Upper lobe of left lung (tissue), 6 donors: Measurements from ENCODE around the gene GMDS. TPM values are rescaled to one million over a fixed set of nuclear protein-coding genes. Genes with fewer than 3 reads are reported as not detected.

Experiments used
- ATAC-seq, 2 donors: fragments of 200-7000 bp; cut with Tn5 transposase; one replicate each; pipeline ENCODE4 v1.9.1; 2022; ENCODE audit warnings: mild to moderate bottlenecking in 2 of 2, moderate library complexity in 2 of 2; ENCODE audit not compliant: low FRiP score in 2 of 2
- DNase-seq, 2 donors: peaks; one replicate each; pipeline ENCODE4 v3.0.0-alpha.2; 2019 to 2020
- H3K27ac ChIP-seq, 4 donors: fragments of 200-600 bp; sonication (generic); one replicate each; pipeline ENCODE4 v1.5.1; 2016 to 2019
- H3K27me3 ChIP-seq, 4 donors: fragments of 200-600 bp; sonication (generic); one replicate each; pipeline ENCODE4 v1.5.1; 2017 to 2019
- H3K36me3 ChIP-seq, 4 donors: fragments of 200-600 bp; sonication (generic); one replicate each; pipeline ENCODE4 v1.5.1; 2016 to 2019
- H3K4me1 ChIP-seq, 4 donors: fragments of 200-600 bp; sonication (generic); one replicate each; pipeline ENCODE4 v1.5.1; 2018 to 2019
- H3K4me3 ChIP-seq, 4 donors: fragments of 200-600 bp; sonication (generic); one replicate each; pipeline ENCODE4 v1.5.1; 2017 to 2019; ENCODE audit warnings: mild to moderate bottlenecking in 2 of 4, moderate library complexity in 1 of 4
- H3K9me3 ChIP-seq, 4 donors: fragments of 200-600 bp; sonication (generic); one replicate each; pipeline ENCODE4 v1.5.1; 2018 to 2019
- CTCF ChIP-seq, 6 experiments: fragments of 450-650 bp in 4 of 6; fragments of 200-600 bp in 2 of 6; sonication (generic) in 2 of 6; IDR thresholded peaks; one replicate each; pipeline ENCODE4 v1.5.1; 2016 to 2019; ENCODE audit warnings: antibody characterized with exemption in 6 of 6
- EP300 ChIP-seq, 4 donors: sonication (generic); formaldehyde crosslinking; IDR thresholded peaks; one replicate each; pipeline ENCODE4 v1.5.1; 2017; ENCODE audit warnings: antibody characterized with exemption in 4 of 4, control low read depth in 2 of 4
- POLR2A ChIP-seq, 4 donors: fragments of 450-650 bp; IDR thresholded peaks; one replicate each; pipeline ENCODE4 v1.5.1; 2016 to 2017; ENCODE audit warnings: antibody characterized with exemption in 4 of 4, mild to moderate bottlenecking in 2 of 4
- POLR2AphosphoS5 ChIP-seq, 2 donors: sonication (generic); formaldehyde crosslinking; IDR thresholded peaks; one replicate each; pipeline ENCODE4 v1.5.1; 2017; ENCODE audit warnings: antibody characterized with exemption in 2 of 2
- WGBS, 2 donors: methylation state at CpG; one replicate each; pipeline ENCODE4 v1.1.5; 2017 to 2018; 5-methylcytosine and 5-hydroxymethylcytosine counted together
- total RNA-seq, 6 donors: library from RNA; depleted of rRNA in 4 of 6; stranded (reverse); fragments of >200 nt in 4 of 6; gene quantifications; one replicate each; pipeline versions ENCODE4 v1.1.0 to v1.2.1, GENCODE V29; 2016 to 2021
- donor health status: DM: no; HTN: no; CAD: no; lungs with moderate emphysema.
- donor health status: DM: no; HTN: yes; CAD: no; lungs with severe emphysema.

The GMDS gene
- total RNA-seq, 6 donors from 2014 or later, result 7.6 to 17.8 (median 14.1) TPM

GRCh38 chr6:1832844-1833787 lies 412.3 kb downstream of the GMDS start:
- ATAC-seq (peak; percentile 51 to 55), DNase-seq (peak in 1 of 2 donors; percentile 76)
- Histone ChIP-seq H3K4me3 (peak overlapping the region in 2 of 4 donors; percentile 1 to 5), H3K9me3 (peaks cover 6 to 8% (median 7%) of the 10 kb centered on the region in 4 donors), H3K4me1 (peaks cover 6 to 20% (median 10%) of the 10 kb centered on the region in 4 donors), H3K36me3 (no peaks in the 10 kb centered on the region), H3K27ac (peak overlapping the region in 1 of 4 donors; percentile 10), H3K27me3 (no peaks in the 10 kb centered on the region)
- WGBS, 2 donors, result 19 to 27% methylated on average over 16 of the region's 16 CpGs
- TF ChIP-seq POLR2A (IDR thresholded peaks at IDR 0.05), result no peak

- no peak for ATAC-seq
- 54 to 57% methylated on average over 3 of the region's 3 CpGs for WGBS, 2 donors
- Histone ChIP-seq H3K4me1 (peaks cover 6 to 14% (median 8%) of the 10 kb centered on the region in 4 donors), H3K36me3 (no peaks in the 10 kb centered on the region), H3K4me3 (peak overlapping the region in 1 of 4 donors; percentile 5), H3K27me3 (no peaks in the 10 kb centered on the region), H3K27ac (peak overlapping the region in 1 of 4 donors; percentile 10), H3K9me3 (peaks cover 7 to 9% (median 8%) of the 10 kb centered on the region in 4 donors)
- DNase-seq, result no peak
- TF ChIP-seq CTCF (IDR thresholded peaks at IDR 0.05), result no peak
These were observed 413.0 kb downstream of the GMDS start for GRCh38 chr6:1832358-1832757.

- ATAC-seq (no peak), DNase-seq (no peak)
- TF ChIP-seq POLR2AphosphoS5 (IDR thresholded peaks at IDR 0.05), result no peak
- TF ChIP-seq EP300 (IDR thresholded peaks at IDR 0.05), result no peak
- no peak for TF ChIP-seq POLR2A (IDR thresholded peaks at IDR 0.05)
- no peak for TF ChIP-seq CTCF (IDR thresholded peaks at IDR 0.05)
- peaks cover 7 to 9% (median 8%) of the 10 kb centered on the region in 4 donors for H3K9me3 ChIP-seq
- H3K4me1 ChIP-seq, result peaks cover 2 to 12% (median 7%) of the 10 kb centered on the region in 4 donors
- no peaks in the 10 kb centered on the region for H3K27me3 ChIP-seq
- WGBS, 2 donors, result 33 to 98% methylated on average over 1 of the region's 1 CpG
- no peak overlapping the region for H3K27ac ChIP-seq
- no peaks in the 10 kb centered on the region for H3K36me3 ChIP-seq
- no peak overlapping the region for H3K4me3 ChIP-seq
These were observed 417.2 kb downstream of the GMDS start for GRCh38 chr6:1827984-1828793.

GRCh38 chr6:1825926-1826325 lies 419.5 kb downstream of the GMDS start:
- TF ChIP-seq POLR2AphosphoS5 (IDR thresholded peaks at IDR 0.05), result no peak
- TF ChIP-seq CTCF (IDR thresholded peaks at IDR 0.05), result no peak
- no peak for TF ChIP-seq EP300 (IDR thresholded peaks at IDR 0.05)
- H3K27me3 ChIP-seq, result no peaks in the 10 kb centered on the region
- H3K9me3 ChIP-seq, result peaks cover 7 to 9% (median 8%) of the 10 kb centered on the region in 4 donors
- no peak overlapping the region for H3K4me3 ChIP-seq
- peaks cover 0 to 7% (median 0%) of the 10 kb centered on the region in 4 donors for H3K4me1 ChIP-seq
- no peaks in the 10 kb centered on the region for H3K36me3 ChIP-seq
- no peak overlapping the region for H3K27ac ChIP-seq
- WGBS, 2 donors, result 89 to 95% methylated on average over 5 of the region's 5 CpGs
- DNase-seq, result no peak
- ATAC-seq, result no peak

- 64 to 74% methylated on average over 1 of the region's 1 CpG for WGBS, 2 donors
- ATAC-seq (no peak), DNase-seq (no peak)
- Histone ChIP-seq H3K4me3 (no peak overlapping the region), H3K36me3 (no peaks in the 10 kb centered on the region), H3K27me3 (no peaks in the 10 kb centered on the region), H3K27ac (no peak overlapping the region), H3K4me1 (peaks cover 0 to 7% (median 0%) of the 10 kb centered on the region in 4 donors), H3K9me3 (peaks cover 7 to 9% (median 8%) of the 10 kb centered on the region in 4 donors)
- TF ChIP-seq POLR2A (IDR thresholded peaks at IDR 0.05) (no peak), POLR2AphosphoS5 (IDR thresholded peaks at IDR 0.05) (no peak), EP300 (IDR thresholded peaks at IDR 0.05) (no peak), CTCF (IDR thresholded peaks at IDR 0.05) (no peak)
These were observed 420.1 kb downstream of the GMDS start for GRCh38 chr6:1825277-1825676.
